OCI-LY3 (cell line): ENCODE data around the gene FOXC1.

Source experiments
- H2AFZ ChIP-seq: fragments of 200-600, 300-600 bp; shearing (Covaris generic); 2 replicates; pipeline ENCODE4 v1.6.0; 2014; ENCODE audit warnings: antibody characterized with exemption, low read depth, low read length
- H3K27ac ChIP-seq: fragments of 200-600, 300-600 bp; sonication (generic); 2 replicates; pipeline ENCODE4 v1.5.1; 2014; ENCODE audit warnings: mild to moderate bottlenecking, low read length, moderate library complexity, mixed read lengths
- H3K27me3 ChIP-seq: fragments of 200-600, 300-600 bp; sonication (generic); 2 replicates; pipeline ENCODE4 v1.6.1; 2014; ENCODE audit warnings: low read depth, low read length, mixed read lengths
- H3K36me3 ChIP-seq: fragments of 200-600, 300-600 bp; sonication (generic); replicated peaks from 2 replicates; pipeline ENCODE3; 2014; ENCODE audit warnings: low read depth, low read length, mixed read lengths
- H3K4me1 ChIP-seq: fragments of 300-600, 200-600 bp; sonication (generic); 2 replicates; pipeline ENCODE4 v1.6.1; 2014; ENCODE audit warnings: low read length, mixed read lengths
- H3K4me2 ChIP-seq: fragments of 200-600, 300-600 bp; sonication (generic); 2 replicates; pipeline ENCODE4 v1.6.1; 2014; ENCODE audit warnings: low read length, mixed read lengths
- H3K4me3 ChIP-seq: fragments of 300-600, 200-600 bp; sonication (generic); 2 replicates; pipeline ENCODE4 v1.5.1; 2014; ENCODE audit warnings: antibody characterized with exemption, mild to moderate bottlenecking, low read length, moderate library complexity
- H3K79me2 ChIP-seq: fragments of 300-600, 200-600 bp; shearing (Covaris generic); 2 replicates; pipeline ENCODE4 v1.6.1; 2014; ENCODE audit warnings: mild to moderate bottlenecking, low read length, mixed read lengths
- H3K9ac ChIP-seq: fragments of 300-600, 200-600 bp; shearing (Covaris generic); 2 replicates; pipeline ENCODE4 v1.6.0; 2014; ENCODE audit warnings: mild to moderate bottlenecking, low read length, moderate library complexity
- H3K9me3 ChIP-seq: fragments of 200-600, 300-600 bp; shearing (Covaris generic); 2 replicates; pipeline ENCODE4 v1.6.1; 2014; ENCODE audit warnings: low read length, mixed read lengths; ENCODE audit not compliant: insufficient read depth
- H4K20me1 ChIP-seq: fragments of 200-600, 300-600 bp; sonication (generic); 2 replicates; pipeline ENCODE4 v1.6.1; 2016; ENCODE audit warnings: low read length, mixed read lengths; ENCODE audit not compliant: insufficient read depth
- CTCF ChIP-seq: fragments of 200-600, 300-600 bp; sonication (generic); IDR thresholded peaks from 2 replicates; pipeline ENCODE4 v1.5.1; 2014; ENCODE audit warnings: antibody characterized with exemption, low read length, low read depth
- EZH2phosphoT487 ChIP-seq: fragments of 200-600 bp; shearing (Covaris generic); IDR thresholded peaks from 2 replicates; pipeline ENCODE4 v1.6.1; 2018; ENCODE audit warnings: antibody characterized with exemption, mixed run types, low read depth

The FOXC1 gene

DNA sequence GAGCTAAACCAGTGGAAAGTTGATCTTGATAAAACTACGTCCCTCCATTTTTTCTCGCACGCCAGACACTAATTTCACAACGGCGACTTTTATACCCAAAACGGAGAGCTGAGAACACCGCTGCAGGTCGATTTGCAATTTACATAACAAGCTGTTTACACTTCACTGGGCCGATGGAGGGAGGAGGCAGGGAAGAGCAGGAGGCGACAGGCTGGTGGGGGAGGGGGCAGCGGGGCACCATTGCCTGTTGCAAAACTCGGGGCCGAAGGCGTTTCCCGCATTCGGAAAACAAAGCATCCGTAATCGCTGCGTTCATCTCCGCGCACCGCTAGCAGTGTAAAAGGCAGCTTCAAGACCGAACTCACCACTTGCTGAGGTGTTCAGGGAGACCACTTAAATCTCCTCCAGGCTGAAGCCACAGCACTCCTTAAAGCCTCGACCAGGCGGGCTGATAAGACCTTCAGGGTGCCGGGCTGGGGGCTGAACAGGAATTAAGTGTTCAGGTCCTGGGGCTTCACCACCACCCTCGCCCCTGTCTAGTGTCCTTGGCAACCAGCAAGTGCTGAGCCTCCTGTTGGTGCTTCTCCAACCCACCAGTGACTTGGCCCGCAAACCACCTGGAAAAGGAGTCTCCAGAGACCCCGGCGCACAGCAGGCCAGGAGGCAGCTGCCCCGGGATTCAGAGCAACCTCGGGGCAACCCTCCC is 2.0 kb upstream of the FOXC1 start:
- no peak for TF ChIP-seq EZH2phosphoT487
- TF ChIP-seq CTCF: no peak
- no peaks in the 10 kb centered on the region for H3K9me3 ChIP-seq
- H2AFZ ChIP-seq: peak overlapping the region; percentile 52
- no peaks in the 10 kb centered on the region for H3K27me3 ChIP-seq
- H3K4me1 ChIP-seq: peaks cover 30% of the 10 kb centered on the region
- H3K79me2 ChIP-seq: peaks cover 24% of the 10 kb centered on the region
- no peak overlapping the region; the same call in 1 of the 2 replicates for H3K27ac ChIP-seq
- peak overlapping the region; percentile 98 for H3K4me3 ChIP-seq
- H3K4me2 ChIP-seq: peak overlapping the region; percentile 99
- H3K36me3 ChIP-seq: peaks cover 11% of the 10 kb centered on the region
- no peaks in the 10 kb centered on the region for H4K20me1 ChIP-seq
- H3K9ac ChIP-seq: peak overlapping the region; percentile 96

DNA sequence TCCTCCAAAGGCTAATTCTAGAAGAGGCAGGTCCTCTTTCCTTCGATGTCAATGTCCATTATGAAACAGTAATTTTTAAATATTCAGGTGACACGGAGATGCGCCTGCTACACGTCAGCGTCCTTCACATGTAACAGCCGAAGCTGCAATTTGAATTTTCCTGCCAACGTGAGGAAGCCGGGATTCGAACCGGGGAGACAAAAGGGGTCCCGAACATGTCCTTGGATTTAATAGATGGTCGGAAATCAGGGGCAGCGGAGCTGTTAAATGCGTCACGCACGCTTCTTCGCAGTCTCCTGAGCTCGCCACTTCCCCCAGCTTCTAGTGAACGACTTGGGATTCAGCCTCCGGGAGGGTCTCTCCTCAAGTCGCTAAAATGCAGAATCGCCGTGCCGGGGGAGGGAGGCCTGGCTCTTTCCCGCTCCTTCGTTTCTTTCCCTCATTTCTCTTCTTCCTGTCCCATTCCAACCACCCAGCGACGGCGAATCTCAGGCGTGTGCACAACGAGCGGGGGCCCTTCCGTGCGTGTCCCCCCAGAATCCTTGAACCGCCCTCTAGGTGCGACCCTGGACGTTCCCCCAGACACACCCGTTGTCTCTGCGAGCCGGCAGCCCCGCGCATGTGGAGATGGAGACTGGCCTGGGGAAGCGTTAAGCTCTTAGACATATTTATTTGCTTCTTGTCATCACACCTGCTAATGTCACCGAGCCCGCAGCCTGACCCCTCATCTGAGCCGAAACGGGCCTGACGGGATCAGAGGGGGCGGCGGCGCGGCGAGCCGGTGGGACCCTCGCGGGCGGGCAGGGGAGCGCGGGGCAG is 1.3 kb upstream of the FOXC1 start:
- Histone ChIP-seq H3K27me3 (no peaks in the 10 kb centered on the region), H3K4me3 (peak overlapping the region; percentile 98)

DNA sequence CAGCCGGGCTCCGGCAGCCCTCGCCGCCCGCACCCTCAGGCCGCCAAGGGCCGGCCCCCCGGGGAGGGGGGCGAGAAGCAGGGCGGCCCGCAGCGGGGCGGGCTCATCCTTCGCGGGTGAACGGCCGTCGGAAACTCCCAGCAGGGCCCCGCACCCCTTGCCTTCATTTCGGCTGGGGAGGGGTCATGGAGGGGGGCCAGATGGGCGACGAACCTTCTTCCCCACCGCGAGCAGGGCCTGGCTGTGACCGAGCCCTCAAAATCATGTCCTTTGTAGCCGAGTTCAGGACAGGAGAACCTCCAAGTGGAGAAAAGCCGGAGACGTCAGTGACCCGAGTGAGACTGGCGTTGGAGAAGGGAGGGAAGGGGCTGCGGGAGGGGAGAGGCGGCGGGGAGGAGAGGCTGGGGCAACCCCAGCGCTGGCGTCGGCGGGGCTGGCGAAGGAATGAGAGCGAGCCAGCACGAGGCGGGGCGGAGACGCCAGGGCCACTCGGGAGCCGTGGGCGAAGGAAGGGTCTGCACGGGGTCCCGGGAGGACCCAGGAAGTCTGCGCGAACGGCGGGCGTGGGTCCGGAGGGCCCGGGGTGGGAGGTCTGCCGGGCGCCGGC is 571 bp upstream of the FOXC1 start:
- Histone ChIP-seq H3K4me2 (peak overlapping the region; percentile 99), H3K27me3 (no peaks in the 10 kb centered on the region), H3K9me3 (no peaks in the 10 kb centered on the region), H2AFZ (peak overlapping the region; percentile 46; the same call in 1 of the 2 replicates), H3K36me3 (peaks cover 25% of the 10 kb centered on the region), H3K4me1 (peaks cover 32% of the 10 kb centered on the region), H3K79me2 (peaks cover 39% of the 10 kb centered on the region), H3K4me3 (peak overlapping the region; percentile 98), H3K27ac (peak overlapping the region; percentile 67), H3K9ac (peak overlapping the region; percentile 96), H4K20me1 (no peaks in the 10 kb centered on the region)
- no peak for TF ChIP-seq CTCF
- TF ChIP-seq EZH2phosphoT487: no peak

More for the DNA sequence above, 1.3 kb upstream of the FOXC1 start:
- Histone ChIP-seq H3K79me2 (peaks cover 32% of the 10 kb centered on the region), H3K27ac (peak overlapping the region; percentile 67; the same call in 1 of the 2 replicates), H3K4me2 (peak overlapping the region; percentile 99), H3K9me3 (no peaks in the 10 kb centered on the region), H3K9ac (peak overlapping the region; percentile 96), H3K4me1 (peaks cover 32% of the 10 kb centered on the region), H2AFZ (no peak overlapping the region), H4K20me1 (no peaks in the 10 kb centered on the region), H3K36me3 (peaks cover 18% of the 10 kb centered on the region)
- TF ChIP-seq CTCF (no peak), EZH2phosphoT487 (no peak)
